GM21576 (cell line): ENCODE data around the gene SYCN.

Source experiments
- ATAC-seq: cut with Tn5 transposase; IDR thresholded peaks from one replicate; pipeline ENCODE4 v1.9.1; 2021; ENCODE audit warnings: mild to moderate bottlenecking, moderate library complexity; ENCODE audit not compliant: unreplicated experiment

SYCN gene

DNA sequence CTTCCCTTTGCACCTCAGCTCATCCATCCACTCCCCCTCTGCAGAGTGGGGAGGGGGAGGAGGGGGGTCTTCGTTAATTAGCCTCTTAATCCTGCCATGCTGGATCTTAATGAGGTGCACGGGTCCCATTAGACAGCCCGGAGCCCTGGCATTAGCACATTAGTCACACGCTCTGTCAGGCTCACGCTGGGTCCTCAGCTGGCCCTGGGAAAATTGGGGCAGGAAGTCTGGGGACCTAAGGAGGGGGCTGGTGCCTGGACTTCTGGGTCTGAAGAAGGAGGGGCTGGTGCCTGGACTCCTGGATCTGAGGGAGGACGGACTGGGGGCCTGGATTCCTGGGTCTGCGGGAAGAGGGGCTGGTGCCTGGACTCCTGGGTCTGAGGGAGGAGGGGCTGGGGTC is 7.7 kb downstream of the SYCN start:
- no peak for ATAC-seq

DNA sequence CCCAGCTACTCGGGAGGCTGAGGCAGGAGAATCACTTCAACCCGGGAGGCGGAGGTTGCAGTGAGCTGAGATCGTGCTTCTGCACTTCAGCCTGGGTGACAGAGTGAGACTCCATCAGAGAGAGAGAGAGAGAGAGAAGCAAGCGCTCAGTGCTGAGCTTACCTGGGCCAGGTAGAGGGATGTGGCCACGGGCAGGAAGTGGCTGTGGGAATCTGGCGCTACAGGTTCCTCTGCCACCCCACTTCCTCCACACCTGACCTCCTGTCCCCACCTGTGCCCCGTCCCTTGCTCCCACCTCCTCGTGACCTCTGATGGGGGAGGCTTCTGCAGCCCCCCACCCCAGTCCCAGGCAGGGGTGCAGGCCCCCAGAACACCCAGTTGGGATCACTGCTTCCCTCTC is 8.3 kb downstream of the SYCN start:
- ATAC-seq: no peak

DNA sequence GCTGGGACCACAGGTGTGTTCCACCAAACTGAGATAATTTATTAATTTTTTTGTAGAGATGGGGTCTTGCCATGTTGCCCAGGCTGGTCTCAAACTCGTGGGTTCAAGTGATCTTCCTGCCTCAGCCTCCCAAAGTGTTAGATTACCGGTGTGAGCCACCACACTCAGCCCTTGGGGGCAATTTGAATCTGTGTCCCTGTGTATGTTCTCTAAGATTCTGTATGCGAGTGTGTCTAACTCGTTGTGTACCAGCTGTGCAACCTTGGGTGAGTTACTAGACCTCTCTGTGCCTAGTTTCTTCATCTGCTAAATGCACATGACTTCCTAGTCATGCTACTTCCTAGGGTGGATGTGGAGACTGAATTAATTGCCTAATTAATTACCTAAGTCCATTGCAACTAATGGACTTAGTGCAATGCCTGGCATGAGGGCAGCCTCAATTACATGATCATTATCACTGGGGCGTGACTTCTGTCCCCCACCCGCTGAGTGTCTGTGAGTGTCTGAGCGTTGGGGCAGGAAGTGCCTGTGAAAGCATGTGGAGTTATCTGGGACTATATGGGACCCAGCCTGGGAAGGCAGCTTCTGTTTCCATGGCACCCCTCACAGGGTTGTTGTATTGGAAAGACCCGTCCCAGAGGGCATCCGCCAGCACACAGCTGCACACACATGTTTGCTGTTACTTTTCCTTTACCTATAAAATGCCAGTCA is 9.1 kb downstream of the SYCN start:
- no peak for ATAC-seq

DNA sequence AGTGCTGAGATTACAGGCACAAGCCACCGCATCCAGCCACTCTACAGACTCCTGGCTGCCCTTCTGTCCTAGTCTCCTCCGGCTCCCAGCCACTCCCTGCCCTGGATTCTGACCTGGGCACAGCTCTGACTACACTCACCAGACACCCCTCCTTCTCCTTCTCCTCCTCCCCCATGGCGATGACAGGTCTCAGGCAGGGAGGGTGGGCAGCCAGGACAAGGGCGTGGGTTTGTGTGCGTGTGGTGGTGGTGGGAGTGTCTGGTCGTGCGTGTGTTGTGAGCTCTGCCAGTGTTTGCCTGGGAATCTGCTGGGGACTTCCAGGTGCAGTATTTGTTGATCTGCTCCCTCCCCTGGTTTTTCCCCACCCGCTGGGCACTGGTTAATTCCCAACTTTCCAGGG is 10.3 kb downstream of the SYCN start:
- no peak for ATAC-seq

DNA sequence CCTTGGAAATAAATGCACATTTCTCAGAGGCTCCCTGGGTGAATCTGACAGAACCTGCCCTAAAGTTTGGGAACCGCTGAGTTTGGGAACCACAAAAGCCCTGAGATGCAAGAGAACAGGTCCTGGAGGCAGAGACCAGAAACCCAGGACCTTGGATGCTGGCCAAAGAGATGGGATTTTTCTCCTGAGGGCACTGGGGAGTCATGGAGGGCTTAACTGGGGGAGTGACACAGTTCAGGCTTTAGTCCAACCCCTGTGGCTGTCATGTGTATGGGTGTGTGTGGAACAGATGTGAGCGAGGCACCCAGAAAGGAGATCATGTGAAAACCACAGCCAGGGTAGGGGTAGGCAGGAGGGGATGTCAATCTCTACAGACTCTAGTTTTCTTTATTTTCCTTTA is 11.2 kb downstream of the SYCN start:
- no peak for ATAC-seq

DNA sequence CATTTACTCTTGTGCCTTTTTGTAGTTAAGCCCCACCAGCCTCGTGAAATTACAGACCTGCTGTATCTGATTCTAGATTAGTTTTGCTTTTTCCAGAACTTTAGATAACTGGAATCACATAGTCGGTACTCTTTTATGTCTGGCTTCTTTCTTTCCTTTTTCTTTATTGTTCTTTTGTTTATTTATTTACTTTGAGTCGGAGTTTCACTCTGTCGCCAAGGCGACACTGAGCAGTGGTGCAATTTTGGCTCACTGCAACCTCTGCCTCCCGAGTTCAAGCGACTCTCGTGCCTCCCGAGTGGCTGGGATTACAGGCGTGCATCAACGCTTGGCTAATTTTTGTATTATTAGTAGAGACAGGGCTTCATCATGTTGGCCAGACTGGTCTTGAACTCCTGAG is 13.3 kb downstream of the SYCN start:
- no peak for ATAC-seq

DNA sequence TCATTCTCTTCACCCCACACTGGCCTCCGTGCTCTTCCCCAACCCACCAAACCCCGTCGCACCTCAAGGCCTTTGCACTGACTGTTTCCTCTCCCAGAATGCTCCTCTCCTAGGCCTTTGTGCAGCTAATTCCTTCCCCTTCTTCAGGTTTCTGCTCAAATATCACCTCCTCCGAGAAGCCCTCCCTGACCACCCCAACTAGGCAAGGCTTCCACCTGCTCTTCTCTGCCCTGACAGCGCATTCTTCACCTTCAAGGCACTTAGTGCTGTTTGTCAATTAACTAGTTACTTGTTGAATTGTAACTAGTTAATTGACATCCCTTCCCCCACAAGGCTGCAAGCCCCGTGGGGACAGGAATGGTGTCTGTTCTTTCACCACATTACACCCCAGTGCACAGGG is 15.1 kb downstream of the SYCN start:
- ATAC-seq: no peak

DNA sequence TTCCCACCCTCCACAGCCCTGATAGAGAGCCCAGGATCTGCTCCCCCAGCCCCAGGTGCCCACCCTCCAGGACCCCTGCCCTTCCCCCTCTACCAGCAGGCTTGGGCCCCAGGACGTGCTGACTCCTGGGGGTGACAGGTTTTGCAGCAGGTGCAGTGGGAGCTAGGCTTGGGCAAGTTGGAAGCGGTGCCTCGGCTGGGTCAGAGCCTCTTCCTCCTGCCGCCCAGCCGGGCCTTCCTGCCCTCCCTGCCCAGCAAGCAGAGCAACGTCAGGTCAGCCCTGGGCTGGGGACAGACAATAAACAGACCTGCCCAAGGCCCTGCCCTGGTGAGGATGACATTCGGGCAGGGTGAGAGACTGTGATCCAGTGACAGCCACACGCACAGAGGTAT is 16.5 kb downstream of the SYCN start:
- no peak for ATAC-seq

DNA sequence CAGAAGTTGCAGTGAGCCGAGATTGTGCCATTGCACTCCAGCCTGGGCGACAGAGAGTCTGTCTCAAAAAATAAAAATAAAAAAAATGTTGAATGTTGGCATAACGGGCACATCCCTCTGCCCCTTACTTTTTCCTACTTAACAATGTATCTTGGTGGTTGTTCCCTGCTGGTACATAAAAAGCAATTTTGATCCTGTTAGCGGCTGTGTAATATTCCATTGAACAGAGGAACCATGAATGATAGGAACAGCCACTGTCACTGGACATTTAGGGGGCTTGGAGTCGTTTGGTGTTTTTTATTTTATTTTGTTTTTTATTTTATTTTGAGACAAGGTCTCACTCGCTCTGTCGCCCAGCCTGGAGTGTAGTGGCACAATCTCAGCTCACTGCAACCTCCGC is 17.7 kb downstream of the SYCN start:
- ATAC-seq: no peak

DNA sequence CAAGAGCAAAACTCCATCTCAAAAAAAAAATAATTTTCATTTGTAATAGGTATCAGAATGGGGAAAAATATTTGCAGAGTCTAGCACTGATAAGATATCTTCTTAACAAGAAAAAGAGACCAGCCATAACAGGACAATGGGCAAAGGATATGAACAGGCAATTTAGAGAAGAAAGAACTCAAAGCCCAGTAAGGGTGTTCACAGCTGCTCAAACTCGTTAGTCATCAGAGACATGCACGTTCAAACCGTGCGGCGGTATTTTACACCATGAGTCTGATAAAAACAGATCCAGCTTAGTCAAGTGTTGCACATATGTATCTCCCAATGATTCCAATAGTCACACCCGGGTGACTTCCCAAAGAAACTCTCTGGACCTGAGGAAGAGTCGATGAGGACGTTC is 21.0 kb downstream of the SYCN start:
- no peak for ATAC-seq

DNA sequence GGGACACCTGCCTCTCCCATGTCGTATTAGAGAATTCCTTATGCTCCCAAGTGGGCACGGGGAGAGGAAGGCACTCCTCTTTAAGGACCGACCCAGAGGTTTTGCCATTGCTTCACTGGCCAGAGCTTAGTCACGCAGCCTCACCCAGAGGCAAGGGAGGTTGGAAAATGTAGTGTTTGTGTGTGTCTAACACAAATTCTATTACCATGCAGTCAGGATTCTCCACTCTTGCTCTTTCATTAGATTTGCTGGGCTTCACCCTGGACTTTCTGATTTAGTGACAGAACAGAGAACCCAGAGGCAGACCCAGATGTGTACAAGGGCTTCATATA is 21.9 kb downstream of the SYCN start:
- ATAC-seq: no peak

DNA sequence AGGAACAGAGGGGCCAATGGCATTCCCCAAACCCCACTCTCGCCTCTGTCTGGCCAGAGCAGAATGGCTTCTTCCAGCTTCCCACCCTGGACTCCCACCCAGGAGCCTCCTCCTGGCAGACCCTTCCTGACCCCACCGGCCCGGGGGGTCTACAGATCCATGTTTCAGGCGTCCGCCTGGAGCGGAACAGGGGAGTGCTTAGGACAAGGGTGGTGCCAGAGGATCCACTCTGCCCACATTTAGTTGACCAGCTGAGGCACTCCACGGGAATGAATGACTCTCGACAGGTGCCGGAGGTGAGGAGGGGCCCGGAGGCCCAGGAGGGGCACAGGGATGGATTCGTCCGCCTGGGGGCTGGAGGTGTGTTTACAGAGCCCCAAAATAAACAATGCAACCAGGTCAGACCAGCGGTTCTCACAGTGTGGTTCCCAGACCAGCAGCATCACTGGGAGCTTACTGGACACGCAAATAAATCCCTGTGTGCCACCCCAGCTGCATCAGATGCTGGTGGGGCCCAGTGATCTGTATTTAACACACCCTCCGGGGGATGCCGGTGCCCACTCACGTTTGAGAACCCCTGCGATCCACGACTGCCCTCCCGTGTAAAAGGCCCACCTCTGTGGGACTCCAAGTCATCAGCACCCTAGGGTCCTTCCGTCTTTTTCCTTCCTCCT is 22.4 kb downstream of the SYCN start:
- no peak for ATAC-seq

DNA sequence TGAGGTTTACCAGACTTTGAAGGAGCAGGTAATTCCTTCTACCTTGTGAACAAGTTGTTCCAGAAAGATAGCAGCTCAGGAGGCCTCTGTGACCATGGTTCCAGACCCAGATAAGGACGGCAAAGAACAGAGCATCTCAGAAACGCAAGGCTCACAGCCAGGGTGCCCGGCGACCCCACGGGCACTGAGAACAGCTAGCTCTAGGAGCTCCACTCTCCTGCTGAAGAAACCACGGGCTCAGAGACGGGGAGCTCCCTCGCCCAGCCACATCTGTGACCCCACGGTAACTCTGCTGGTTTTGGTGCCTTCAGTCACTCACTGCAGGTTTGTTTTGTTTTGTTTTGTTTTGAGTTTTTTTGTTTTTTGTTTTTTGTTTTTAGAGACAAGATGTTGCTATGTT is 23.3 kb downstream of the SYCN start:
- no peak for ATAC-seq

DNA sequence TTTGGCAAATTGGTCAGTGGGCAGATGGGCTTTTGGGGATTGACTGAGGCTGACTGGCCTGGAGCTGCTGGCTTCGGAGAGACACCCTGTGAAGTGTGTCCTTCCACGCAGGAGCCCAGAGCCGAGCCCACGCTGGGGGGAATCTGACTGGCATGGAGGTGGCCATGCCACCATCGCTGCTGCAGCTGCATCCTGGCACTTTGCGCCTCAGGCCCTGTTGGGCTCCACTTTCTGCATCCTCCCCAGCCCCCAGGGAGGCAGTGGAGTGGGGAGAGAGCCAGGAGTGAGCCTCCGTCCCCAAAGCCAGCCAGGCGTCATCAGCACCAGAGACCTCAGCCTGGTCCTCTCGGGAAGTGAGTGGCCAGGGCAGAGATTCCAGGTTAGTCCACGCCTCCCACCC is 24.3 kb downstream of the SYCN start:
- no peak for ATAC-seq

DNA sequence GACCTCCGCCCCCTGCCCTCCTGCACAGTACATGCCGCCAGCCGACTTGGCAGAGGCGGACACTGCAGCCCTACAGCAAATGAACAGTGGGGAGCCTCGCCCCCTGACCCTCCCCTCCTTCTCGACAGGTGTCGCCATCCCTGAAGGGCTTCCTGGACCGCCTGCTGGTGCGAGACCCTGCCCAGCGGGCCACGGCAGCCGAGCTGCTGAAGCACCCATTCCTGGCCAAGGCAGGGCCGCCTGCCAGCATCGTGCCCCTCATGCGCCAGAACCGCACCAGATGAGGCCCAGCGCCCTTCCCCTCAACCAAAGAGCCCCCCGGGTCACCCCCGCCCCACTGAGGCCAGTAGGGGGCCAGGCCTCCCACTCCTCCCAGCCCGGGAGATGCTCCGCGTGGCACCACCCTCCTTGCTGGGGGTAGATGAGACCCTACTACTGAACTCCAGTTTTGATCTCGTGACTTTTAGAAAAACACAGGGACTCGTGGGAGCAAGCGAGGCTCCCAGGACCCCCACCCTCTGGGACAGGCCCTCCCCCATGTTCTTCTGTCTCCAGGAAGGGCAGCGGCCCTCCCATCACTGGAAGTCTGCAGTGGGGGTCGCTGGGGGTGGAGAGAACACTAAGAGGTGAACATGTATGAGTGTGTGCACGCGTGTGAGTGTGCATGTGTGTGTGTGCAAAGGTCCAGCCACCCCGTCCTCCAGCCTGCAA is 25.6 kb downstream of the SYCN start:
- ATAC-seq: no peak

DNA sequence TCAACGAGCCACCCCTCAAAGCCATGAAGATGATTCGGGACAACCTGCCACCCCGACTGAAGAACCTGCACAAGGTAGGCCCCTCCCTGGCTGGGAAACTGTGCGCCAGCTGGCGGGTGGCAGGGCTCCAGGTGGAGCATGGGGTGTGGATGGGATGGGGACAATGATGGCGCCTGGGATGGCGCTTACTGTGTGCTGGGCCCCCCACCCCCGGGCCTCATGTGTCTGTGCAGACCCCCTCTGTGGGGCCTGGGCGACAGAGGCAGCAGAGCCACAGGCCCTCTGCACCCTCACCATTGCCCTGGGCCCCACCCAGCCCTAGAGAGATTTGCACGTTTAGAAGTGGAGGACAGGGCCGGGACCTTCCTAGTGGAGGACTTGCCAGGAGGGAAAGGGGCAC is 26.3 kb downstream of the SYCN start:
- ATAC-seq: no peak

DNA sequence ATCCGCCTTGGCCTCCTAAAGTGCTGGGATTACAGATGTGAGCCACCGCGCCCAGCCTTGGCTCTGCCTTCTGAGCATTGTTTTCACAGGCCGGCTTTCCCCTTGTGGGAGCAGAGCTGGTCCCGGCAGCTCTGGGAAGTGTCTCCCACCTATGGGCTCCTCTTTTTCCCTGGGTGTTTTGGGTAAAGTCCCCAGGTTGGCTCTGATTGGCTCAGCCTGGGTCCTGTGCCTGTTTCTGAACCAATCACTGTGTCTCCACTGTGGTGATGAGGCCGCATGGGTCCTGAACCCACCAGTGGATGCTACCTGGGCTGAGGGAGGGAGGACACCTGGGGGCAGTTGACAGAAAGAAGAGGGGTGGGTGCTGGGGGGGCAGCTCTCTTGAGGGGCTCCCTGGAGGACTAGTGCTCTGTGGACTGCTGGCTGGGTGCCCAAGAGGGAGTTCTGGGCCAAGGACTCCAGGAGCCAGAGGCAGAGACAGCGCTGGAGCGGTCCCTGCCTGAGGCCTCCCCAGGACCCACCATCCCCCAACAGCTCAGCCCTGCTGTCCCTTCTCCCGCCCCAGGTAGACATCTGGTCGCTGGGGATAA is 26.9 kb downstream of the SYCN start:
- no peak for ATAC-seq

DNA sequence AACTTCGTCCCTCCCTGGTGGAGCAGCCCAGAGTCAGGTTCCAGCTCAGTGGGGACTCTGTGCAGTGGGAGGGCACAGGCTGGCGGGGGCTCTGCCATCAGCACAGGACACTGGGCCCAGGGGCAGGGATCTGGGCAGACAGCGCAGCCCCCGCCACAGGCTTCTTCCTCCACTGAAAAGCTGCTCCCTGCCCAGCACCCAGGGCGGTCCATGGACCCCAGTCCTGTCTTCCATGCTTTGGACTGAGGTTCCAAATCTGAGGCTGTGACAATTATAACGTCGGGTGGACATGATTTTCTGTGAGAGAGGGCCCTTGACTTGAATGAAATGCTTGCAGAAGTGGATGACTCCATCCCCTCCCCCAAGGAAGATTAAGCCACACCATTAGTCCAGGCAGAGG is 28.5 kb downstream of the SYCN start:
- ATAC-seq: no peak

DNA sequence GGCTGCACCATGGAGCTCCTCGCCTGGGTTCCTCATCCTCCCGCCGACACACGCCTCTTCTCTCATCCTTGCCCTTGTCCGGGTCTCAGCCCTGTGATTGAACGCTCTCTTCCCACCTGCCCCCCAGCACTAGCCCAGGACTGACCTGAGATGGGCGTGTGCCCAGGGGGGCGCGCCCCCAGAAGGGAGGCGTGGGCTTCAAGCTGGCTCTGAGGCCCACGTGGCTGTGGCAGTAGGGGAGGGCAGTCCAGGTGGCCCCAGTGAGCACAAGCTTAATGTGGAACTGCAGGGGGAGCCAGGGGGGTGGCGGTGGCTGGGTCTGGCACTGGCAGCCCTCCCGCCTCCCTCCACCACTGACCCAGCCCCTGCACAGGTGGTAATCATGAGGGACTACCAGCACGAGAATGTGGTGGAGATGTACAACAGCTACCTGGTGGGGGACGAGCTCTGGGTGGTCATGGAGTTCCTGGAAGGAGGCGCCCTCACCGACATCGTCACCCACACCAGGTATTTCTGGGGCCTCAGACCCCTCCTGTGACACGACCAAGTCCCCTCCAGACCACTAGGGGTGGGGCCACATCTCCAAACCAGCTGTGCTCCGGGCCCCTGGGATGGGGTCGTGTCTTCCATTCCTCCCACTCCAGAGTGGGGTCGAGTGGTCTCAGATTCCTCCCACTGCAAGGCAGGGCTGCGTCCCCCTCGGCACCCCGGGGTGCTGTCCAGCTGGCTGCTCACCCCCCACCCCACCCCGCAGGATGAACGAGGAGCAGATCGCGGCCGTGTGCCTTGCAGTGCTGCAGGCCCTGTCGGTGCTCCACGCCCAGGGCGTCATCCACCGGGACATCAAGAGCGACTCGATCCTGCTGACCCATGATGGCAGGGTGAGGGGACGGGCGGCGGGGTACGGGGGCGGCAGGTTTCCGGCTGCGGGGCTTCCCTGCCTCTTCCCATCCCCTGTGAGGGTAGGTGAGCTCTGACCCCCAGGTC is 29.2 kb downstream of the SYCN start:
- no peak for ATAC-seq

DNA sequence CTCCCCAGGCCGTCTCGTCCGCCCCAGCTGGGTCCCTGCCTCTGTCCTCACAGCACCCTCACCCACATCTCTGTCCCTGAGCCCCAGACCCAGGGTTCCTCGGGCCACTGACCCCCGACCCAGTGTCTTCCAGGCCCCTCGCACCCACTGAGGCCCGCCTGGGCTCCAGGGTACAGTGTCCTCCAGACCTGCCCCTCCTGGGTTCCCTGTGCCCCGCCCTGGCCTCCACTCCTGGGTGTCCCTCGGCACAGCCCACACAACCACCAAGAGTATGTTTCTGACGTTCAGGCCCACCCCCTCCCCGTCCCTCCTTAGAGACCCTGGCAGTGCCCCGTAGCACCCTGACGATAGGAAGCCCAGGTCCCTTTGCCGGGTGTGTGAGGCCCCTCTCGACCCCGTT is 29.9 kb downstream of the SYCN start:
- no peak for ATAC-seq

DNA sequence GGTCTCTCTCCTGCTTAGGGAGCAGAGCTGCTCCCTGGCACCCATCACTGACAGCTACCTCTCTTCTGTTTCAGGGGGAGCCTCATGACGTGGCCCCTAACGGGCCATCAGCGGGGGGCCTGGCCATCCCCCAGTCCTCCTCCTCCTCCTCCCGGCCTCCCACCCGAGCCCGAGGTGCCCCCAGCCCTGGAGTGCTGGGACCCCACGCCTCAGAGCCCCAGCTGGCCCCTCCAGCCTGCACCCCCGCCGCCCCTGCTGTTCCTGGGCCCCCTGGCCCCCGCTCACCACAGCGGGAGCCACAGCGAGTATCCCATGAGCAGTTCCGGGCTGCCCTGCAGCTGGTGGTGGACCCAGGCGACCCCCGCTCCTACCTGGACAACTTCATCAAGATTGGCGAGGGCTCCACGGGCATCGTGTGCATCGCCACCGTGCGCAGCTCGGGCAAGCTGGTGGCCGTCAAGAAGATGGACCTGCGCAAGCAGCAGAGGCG is 30.5 kb downstream of the SYCN start:
- ATAC-seq: no peak
